ENCODE data around the gene OCA2. TPM values are rescaled to one million over a fixed set of nuclear protein-coding genes. Genes with fewer than 3 reads are reported as not detected.

The OCA2 gene
- total RNA-seq, 1 donor from 2014 or later = 0.25 TPM

DNA sequence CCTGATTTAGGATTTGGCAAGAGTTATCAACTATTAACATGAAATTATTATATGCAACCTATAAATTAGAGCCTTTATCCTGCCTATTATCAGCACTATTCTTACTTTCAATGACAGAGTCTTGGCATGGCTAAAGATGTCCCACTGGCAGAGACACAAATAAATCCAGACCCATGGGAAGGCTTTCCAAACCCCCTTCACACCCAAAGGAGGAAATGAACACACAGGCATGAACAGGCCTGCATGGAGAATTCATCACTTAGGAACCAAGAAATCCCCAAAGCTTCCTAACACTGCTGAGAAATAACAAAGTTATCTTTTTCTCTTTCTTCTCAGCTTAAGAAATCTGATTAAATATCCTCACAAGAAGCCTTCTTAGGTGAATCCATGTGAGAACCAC, 213.9 kb downstream of the OCA2 start:
- H3K9me3 ChIP-seq = no peaks in the 10 kb centered on the region
- no peaks in the 10 kb centered on the region for H3K36me3 ChIP-seq
- H3K27ac ChIP-seq = no peak overlapping the region
- no peaks in the 10 kb centered on the region for H3K4me1 ChIP-seq
- no peaks in the 10 kb centered on the region for H3K27me3 ChIP-seq
- no peak overlapping the region for H3K4me3 ChIP-seq
- TF ChIP-seq POLR2A (IDR thresholded peaks at IDR 0.05) (no peak), POLR2AphosphoS5 (IDR thresholded peaks at IDR 0.05; ENCODE audit: insufficient read depth in 1 of 2, low read depth in 1 of 2) (no peak)
- TF ChIP-seq, protein P1, sequence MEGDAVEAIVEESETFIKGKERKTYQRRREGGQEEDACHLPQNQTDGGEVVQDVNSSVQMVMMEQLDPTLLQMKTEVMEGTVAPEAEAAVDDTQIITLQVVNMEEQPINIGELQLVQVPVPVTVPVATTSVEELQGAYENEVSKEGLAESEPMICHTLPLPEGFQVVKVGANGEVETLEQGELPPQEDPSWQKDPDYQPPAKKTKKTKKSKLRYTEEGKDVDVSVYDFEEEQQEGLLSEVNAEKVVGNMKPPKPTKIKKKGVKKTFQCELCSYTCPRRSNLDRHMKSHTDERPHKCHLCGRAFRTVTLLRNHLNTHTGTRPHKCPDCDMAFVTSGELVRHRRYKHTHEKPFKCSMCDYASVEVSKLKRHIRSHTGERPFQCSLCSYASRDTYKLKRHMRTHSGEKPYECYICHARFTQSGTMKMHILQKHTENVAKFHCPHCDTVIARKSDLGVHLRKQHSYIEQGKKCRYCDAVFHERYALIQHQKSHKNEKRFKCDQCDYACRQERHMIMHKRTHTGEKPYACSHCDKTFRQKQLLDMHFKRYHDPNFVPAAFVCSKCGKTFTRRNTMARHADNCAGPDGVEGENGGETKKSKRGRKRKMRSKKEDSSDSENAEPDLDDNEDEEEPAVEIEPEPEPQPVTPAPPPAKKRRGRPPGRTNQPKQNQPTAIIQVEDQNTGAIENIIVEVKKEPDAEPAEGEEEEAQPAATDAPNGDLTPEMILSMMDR (IDR thresholded peaks at IDR 0.05) = no peak
- intact Hi-C loops (cut with DNase I) = no loop called here
- no peak for DNase-seq (ENCODE audit: extremely low spot score in 2 of 2)

DNA sequence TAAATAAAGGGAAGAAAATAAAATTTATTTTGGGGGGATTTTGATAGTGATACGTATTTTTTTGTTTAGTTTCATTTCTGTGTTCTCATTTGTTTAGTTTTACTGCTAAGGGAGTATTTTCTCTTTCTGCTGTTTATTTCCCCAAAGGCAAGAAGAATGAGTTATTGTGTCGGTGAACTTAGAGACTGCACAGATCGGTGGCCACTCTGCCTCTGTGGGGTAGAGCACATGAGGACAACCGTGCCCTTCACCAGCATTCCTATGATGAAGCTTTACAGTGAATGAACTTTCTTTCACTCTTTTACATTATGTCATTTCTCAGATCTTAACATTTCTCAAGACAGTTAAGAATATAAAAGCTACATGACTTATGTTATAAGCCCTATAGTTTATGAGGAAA, 214.4 kb downstream of the OCA2 start:
- H3K36me3 ChIP-seq = no peaks in the 10 kb centered on the region
- no peaks in the 10 kb centered on the region for H3K9me3 ChIP-seq
- H3K4me3 ChIP-seq = no peak overlapping the region
- TF ChIP-seq, protein P1 (IDR thresholded peaks at IDR 0.05) = no peak
- TF ChIP-seq POLR2A (IDR thresholded peaks at IDR 0.05) (no peak), POLR2AphosphoS5 (IDR thresholded peaks at IDR 0.05; ENCODE audit: insufficient read depth in 1 of 2, low read depth in 1 of 2) (no peak)
- no peak for DNase-seq (ENCODE audit: extremely low spot score in 2 of 2)
- H3K4me1 ChIP-seq = no peaks in the 10 kb centered on the region
- no peaks in the 10 kb centered on the region for H3K27me3 ChIP-seq
- no peak overlapping the region for H3K27ac ChIP-seq
- intact Hi-C loops (cut with DNase I) = no loop called here

DNA sequence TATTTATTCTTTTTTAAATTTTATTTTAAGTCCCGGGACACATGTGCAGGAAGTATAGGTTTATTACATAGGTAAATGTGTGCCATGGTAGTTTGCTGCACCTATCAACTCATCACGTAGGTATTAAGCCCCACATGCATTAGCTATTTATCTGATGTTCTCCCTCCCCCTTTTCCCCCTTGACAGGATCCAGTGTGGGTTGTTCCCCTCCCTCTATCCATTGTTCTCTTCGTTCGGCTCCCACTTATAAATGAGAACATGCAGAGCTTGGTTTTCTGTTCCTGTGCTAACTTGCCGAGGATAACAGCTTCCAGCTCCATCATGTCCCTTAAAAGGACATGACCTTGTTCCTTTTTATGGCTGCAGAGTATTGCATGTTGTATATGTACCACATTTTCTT, 220.3 kb downstream of the OCA2 start:
- H3K27me3 ChIP-seq = no peaks in the 10 kb centered on the region
- H3K9me3 ChIP-seq = no peaks in the 10 kb centered on the region
- H3K36me3 ChIP-seq = no peaks in the 10 kb centered on the region
- intact Hi-C loops (cut with DNase I) = no loop called here
- no peaks in the 10 kb centered on the region for H3K4me1 ChIP-seq
- H3K27ac ChIP-seq = no peak overlapping the region
- DNase-seq (ENCODE audit: extremely low spot score in 2 of 2) = no peak
- H3K4me3 ChIP-seq = no peak overlapping the region
- TF ChIP-seq POLR2AphosphoS5 (IDR thresholded peaks at IDR 0.05; ENCODE audit: insufficient read depth in 1 of 2, low read depth in 1 of 2) (no peak), POLR2A (IDR thresholded peaks at IDR 0.05) (no peak)
- TF ChIP-seq, protein P1 (IDR thresholded peaks at IDR 0.05) = no peak

DNA sequence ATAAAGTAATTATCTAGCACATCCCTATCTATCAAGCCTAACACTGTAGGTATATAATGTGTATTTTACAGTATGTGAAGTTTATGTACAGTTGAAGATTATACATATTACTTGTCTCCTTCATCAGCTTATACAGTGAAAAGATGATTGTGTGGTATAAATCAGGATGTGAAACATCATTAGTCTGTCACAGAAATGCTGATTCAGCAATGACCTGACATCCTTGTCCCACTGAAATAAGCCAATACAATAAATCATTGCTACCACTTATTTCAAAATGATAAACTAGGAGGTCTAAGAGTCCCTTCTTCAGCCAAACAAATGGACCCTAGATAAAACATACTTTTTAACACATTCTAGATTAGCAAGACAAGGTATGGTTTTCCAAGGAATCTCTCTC, 225.3 kb downstream of the OCA2 start:
- H3K27ac ChIP-seq = no peak overlapping the region
- H3K9me3 ChIP-seq = no peaks in the 10 kb centered on the region
- H3K4me3 ChIP-seq = no peak overlapping the region
- TF ChIP-seq POLR2A (IDR thresholded peaks at IDR 0.05) (no peak), POLR2AphosphoS5 (IDR thresholded peaks at IDR 0.05; ENCODE audit: insufficient read depth in 1 of 2, low read depth in 1 of 2) (no peak)
- TF ChIP-seq, protein P1 (IDR thresholded peaks at IDR 0.05) = no peak
- no peak for DNase-seq (ENCODE audit: extremely low spot score in 2 of 2)
- no peaks in the 10 kb centered on the region for H3K27me3 ChIP-seq
- H3K4me1 ChIP-seq = peaks cover 5% of the 10 kb centered on the region
- no peaks in the 10 kb centered on the region for H3K36me3 ChIP-seq
- intact Hi-C loops (cut with DNase I) = no loop called here

DNA sequence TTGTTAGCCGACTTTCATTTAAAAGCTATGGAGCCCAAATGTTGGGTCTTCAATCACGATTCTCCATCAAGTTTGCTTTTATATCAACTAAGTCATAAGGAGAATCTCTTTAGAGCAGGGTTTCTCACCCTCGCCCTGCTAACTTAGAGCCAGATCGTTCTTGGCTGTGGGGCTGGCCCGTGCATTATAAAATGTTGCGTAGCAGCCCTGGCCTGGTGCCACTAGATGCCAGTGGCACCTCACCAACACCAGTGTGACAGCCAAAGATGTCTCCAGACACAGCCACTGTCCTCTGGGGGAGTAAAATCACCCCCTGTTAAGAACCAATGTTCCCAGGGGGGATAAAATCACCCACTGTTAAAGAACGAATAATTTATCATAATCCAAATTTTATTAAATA, 226.1 kb downstream of the OCA2 start:
- no peaks in the 10 kb centered on the region for H3K36me3 ChIP-seq
- H3K4me1 ChIP-seq = peaks cover 5% of the 10 kb centered on the region
- intact Hi-C loops (cut with DNase I) = no loop called here
- no peak for DNase-seq (ENCODE audit: extremely low spot score in 2 of 2)
- TF ChIP-seq, protein P1 (IDR thresholded peaks at IDR 0.05) = no peak
- TF ChIP-seq POLR2A (IDR thresholded peaks at IDR 0.05) (no peak), POLR2AphosphoS5 (IDR thresholded peaks at IDR 0.05; ENCODE audit: insufficient read depth in 1 of 2, low read depth in 1 of 2) (no peak)
- no peak overlapping the region for H3K4me3 ChIP-seq
- H3K27ac ChIP-seq = no peak overlapping the region
- H3K9me3 ChIP-seq = no peaks in the 10 kb centered on the region
- no peaks in the 10 kb centered on the region for H3K27me3 ChIP-seq

Measured in vagina (tissue), 2 donors.